Kidney epithelial cell (primary cell): ENCODE data around the gene MACF1. TPM values are rescaled to one million over a fixed set of nuclear protein-coding genes. Genes with fewer than 3 reads are reported as not detected.
A peak's percentile ranks its signal among the peaks of the same experiment; 100 is the strongest.

Experiments used
- DNase-seq: peaks from one replicate; pipeline ENCODE4 v3.0.0-alpha.2; 2010; ENCODE audit warnings: low read depth
- H3K27me3 ChIP-seq: 2 replicates; pipeline ENCODE4 v1.6.0; 2011; ENCODE audit warnings: low read length; ENCODE audit not compliant: control insufficient read depth, insufficient read depth
- H3K36me3 ChIP-seq: 2 replicates; pipeline ENCODE4 v1.5.1; 2011; ENCODE audit warnings: low read length; ENCODE audit not compliant: control insufficient read depth, insufficient read depth
- H3K4me3 ChIP-seq: 2 replicates; pipeline ENCODE4 v1.5.1; 2011; ENCODE audit warnings: low read depth, mild to moderate bottlenecking, control low read depth, low read length
- CTCF ChIP-seq: IDR thresholded peaks from 2 replicates; pipeline ENCODE4 v1.5.1; 2011; ENCODE audit warnings: mild to moderate bottlenecking, moderate library complexity, low read length, control low read depth, inconsistent platforms; ENCODE audit not compliant: insufficient read depth, poor library complexity, severe bottlenecking
- total RNA-seq: library from RNA; depleted of rRNA; stranded (reverse); fragments of >200 nt; gene quantifications from 2 replicates; pipeline ENCODE4 v1.2.3, GENCODE V29; 2015

Gene MACF1
- total RNA-seq, 1 donor from 2014 or later = 279 TPM

DNA sequence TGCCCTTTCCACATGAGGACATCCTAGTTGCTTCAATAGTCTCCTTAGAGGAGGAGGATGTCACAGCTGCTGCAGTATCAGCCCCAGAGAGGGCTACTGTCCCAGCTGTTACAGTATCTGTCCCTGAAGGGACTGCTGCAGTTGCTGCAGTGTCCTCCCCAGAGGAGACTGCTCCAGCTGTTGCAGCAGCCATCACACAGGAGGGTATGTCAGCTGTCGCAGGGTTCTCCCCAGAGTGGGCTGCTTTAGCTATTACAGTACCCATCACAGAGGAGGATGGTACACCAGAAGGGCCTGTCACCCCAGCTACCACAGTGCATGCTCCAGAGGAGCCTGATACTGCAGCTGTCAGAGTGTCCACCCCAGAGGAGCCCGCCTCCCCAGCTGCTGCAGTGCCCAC lies 208.4 kb downstream of the MACF1 start:
- Histone ChIP-seq H3K36me3 (peaks cover 3% of the 10 kb centered on the region), H3K27me3 (no peaks in the 10 kb centered on the region), H3K4me3 (peak overlapping the region; percentile 86)
- TF ChIP-seq CTCF = no peak
- no peak for DNase-seq

- peak; percentile 6 for TF ChIP-seq CTCF
- DNase-seq = no peak
Measured at GRCh38 chr1:39413902-39414528, 209.5 kb downstream of the MACF1 start.

GRCh38 chr1:39415553-39415952 lies 211.1 kb downstream of the MACF1 start:
- peak overlapping the region; percentile 23 for H3K4me3 ChIP-seq
- H3K27me3 ChIP-seq = no peaks in the 10 kb centered on the region
- peaks cover 3% of the 10 kb centered on the region for H3K36me3 ChIP-seq
- DNase-seq = no peak
- no peak for TF ChIP-seq CTCF

More at GRCh38 chr1:39413902-39414528, 209.5 kb downstream of the MACF1 start:
- Histone ChIP-seq H3K36me3 (peaks cover 3% of the 10 kb centered on the region), H3K27me3 (no peaks in the 10 kb centered on the region), H3K4me3 (peak overlapping the region; percentile 26)

DNA sequence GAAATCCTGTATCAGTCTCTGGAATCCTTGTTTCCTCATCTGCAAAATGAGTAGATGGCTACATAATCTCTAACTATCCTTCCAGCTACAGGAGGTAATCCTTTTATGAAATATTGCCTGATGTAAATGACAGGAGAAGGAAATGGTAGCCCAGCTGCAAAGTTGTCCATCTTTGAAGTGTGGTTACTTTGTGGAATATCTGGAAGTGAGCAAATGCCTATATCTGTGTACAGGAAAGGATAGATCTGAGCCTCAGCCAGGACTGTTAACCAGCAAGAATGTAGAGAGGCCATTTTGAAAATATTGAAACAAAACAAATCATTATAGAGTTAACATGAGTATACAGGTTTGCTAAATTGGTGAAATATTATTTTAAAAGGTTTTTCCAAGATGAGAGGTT lies 212.1 kb downstream of the MACF1 start:
- H3K36me3 ChIP-seq = peaks cover 3% of the 10 kb centered on the region
- no peak for DNase-seq
- no peak for TF ChIP-seq CTCF
- no peaks in the 10 kb centered on the region for H3K27me3 ChIP-seq
- no peak overlapping the region for H3K4me3 ChIP-seq

GRCh38 chr1:39418236-39418635 lies 213.7 kb downstream of the MACF1 start:
- H3K36me3 ChIP-seq = peaks cover 1% of the 10 kb centered on the region
- DNase-seq = no peak
- TF ChIP-seq CTCF = no peak
- no peaks in the 10 kb centered on the region for H3K27me3 ChIP-seq
- H3K4me3 ChIP-seq = no peak overlapping the region

- DNase-seq = no peak
Measured at GRCh38 chr1:39420493-39420892, 216.0 kb downstream of the MACF1 start.

More at GRCh38 chr1:39420493-39420892, 216.0 kb downstream of the MACF1 start:
- TF ChIP-seq CTCF = no peak
- Histone ChIP-seq H3K4me3 (no peak overlapping the region), H3K36me3 (peaks cover 1% of the 10 kb centered on the region), H3K27me3 (no peaks in the 10 kb centered on the region)
